HL-60 (cell line): Measurements from ENCODE around the gene EARS2.

Experiments
- POLR2AphosphoS5 ChIP-seq: IDR thresholded peaks from 2 replicates; pipeline ENCODE4 v1.6.1; 2012; ENCODE audit warnings: low read depth
- REST ChIP-seq: IDR thresholded peaks from 2 replicates; pipeline ENCODE4 v1.6.1; 2012; ENCODE audit warnings: low read depth; ENCODE audit not compliant: insufficient replicate concordance
- SPI1 ChIP-seq: IDR thresholded peaks from 2 replicates; pipeline ENCODE4 v1.6.1; 2012; ENCODE audit warnings: low read depth, mild to moderate bottlenecking, borderline replicate concordance
- TF ChIP-seq, protein P1 (sequence below): IDR thresholded peaks from one replicate; pipeline ENCODE4 v1.5.1; 2011; ENCODE audit warnings: low read length, control low read depth, inconsistent platforms; ENCODE audit not compliant: insufficient read depth

DNA sequence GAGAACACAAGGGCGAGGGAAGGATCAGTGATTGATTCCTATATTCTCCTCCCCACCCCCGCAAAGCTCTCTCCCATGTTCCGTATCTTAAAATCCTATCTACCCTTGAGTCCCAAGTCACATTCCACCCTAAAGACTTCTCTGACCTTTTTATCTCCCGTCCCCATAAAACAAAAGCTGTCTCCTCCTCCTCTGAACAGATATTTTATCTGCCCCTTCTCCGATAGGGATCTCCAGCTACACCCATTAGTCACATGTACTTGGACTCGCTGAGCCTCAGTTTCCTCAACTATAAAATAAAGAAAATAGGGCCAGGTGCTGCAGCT lies 59.6 kb downstream of the EARS2 start:
- TF ChIP-seq, protein P1, sequence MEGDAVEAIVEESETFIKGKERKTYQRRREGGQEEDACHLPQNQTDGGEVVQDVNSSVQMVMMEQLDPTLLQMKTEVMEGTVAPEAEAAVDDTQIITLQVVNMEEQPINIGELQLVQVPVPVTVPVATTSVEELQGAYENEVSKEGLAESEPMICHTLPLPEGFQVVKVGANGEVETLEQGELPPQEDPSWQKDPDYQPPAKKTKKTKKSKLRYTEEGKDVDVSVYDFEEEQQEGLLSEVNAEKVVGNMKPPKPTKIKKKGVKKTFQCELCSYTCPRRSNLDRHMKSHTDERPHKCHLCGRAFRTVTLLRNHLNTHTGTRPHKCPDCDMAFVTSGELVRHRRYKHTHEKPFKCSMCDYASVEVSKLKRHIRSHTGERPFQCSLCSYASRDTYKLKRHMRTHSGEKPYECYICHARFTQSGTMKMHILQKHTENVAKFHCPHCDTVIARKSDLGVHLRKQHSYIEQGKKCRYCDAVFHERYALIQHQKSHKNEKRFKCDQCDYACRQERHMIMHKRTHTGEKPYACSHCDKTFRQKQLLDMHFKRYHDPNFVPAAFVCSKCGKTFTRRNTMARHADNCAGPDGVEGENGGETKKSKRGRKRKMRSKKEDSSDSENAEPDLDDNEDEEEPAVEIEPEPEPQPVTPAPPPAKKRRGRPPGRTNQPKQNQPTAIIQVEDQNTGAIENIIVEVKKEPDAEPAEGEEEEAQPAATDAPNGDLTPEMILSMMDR: no peak
- TF ChIP-seq POLR2AphosphoS5 (no peak), SPI1 (no peak), REST (no peak)
